ENCODE data around the gene CCR7. TPM values are rescaled to one million over a fixed set of nuclear protein-coding genes. Genes with fewer than 3 reads are reported as not detected.

The CCR7 gene
- total and polyA plus RNA-seq, 2 experiments from 2014 or later = not detected

- TF ChIP-seq CTCF (IDR thresholded peaks at IDR 0.05; ENCODE audit: low read depth, low read length) = no peak
- Histone ChIP-seq H3K27me3 (no peaks in the 10 kb centered on the region), H3K36me3 (no peaks in the 10 kb centered on the region), H3K9me3 (ENCODE audit: low read depth) (no peaks in the 10 kb centered on the region), H3K27ac (peak overlapping the region; percentile 96), H3K4me3 (no peak overlapping the region), H3K4me1 (ENCODE audit: low read depth) (peaks cover 30% of the 10 kb centered on the region)
- DNase-seq (ENCODE audit: low read depth in 1 of 2, low spot score in 1 of 2) = no peak
These were observed 31.4 kb downstream of the CCR7 start for GRCh38 chr17:40533896-40534295.

DNA sequence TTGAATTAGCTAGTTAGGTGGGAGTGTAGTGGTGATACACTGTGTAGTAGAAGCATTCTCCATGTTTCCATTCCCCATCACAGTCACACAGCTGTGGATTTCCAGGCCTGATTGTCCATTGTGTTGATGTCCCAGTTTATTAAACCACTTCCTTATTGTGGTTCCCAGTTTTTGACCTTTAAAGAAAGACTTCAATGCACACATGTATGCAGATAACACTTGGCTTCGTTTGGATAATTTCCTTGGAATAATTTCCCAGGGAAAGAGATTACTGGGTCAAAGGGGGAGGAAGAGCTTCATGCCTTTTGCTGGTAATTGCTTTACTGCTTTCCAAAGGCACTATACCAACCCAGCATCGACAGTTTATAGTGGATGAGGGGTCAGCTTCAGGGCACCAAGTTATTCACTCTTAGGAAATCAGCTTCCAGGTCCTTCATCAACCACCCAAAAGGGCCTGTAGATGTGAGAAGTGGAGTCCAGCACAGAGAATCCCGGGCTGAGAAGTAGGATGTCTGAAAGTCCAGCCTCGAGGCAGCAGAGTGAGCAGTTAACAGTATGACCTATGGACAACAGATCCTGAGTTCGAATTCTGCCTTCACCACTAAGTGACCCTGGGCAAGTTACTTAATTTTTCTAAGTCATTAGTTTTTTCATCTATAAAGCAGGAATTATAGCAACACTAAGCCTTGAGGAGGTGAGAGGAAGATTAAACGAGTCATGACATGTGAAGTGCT, 32.6 kb downstream of the CCR7 start:
- H3K27me3 ChIP-seq = no peaks in the 10 kb centered on the region
- H3K27ac ChIP-seq = no peak overlapping the region
- H3K4me1 ChIP-seq (ENCODE audit: low read depth) = peaks cover 30% of the 10 kb centered on the region
- H3K36me3 ChIP-seq = no peaks in the 10 kb centered on the region
- peak in 1 of 2 donors; percentile 81 for DNase-seq (ENCODE audit: low read depth in 1 of 2, low spot score in 1 of 2)
- TF ChIP-seq CTCF (IDR thresholded peaks at IDR 0.05; ENCODE audit: low read depth, low read length) = no peak
- H3K9me3 ChIP-seq (ENCODE audit: low read depth) = no peaks in the 10 kb centered on the region
- H3K4me3 ChIP-seq = no peak overlapping the region

DNA sequence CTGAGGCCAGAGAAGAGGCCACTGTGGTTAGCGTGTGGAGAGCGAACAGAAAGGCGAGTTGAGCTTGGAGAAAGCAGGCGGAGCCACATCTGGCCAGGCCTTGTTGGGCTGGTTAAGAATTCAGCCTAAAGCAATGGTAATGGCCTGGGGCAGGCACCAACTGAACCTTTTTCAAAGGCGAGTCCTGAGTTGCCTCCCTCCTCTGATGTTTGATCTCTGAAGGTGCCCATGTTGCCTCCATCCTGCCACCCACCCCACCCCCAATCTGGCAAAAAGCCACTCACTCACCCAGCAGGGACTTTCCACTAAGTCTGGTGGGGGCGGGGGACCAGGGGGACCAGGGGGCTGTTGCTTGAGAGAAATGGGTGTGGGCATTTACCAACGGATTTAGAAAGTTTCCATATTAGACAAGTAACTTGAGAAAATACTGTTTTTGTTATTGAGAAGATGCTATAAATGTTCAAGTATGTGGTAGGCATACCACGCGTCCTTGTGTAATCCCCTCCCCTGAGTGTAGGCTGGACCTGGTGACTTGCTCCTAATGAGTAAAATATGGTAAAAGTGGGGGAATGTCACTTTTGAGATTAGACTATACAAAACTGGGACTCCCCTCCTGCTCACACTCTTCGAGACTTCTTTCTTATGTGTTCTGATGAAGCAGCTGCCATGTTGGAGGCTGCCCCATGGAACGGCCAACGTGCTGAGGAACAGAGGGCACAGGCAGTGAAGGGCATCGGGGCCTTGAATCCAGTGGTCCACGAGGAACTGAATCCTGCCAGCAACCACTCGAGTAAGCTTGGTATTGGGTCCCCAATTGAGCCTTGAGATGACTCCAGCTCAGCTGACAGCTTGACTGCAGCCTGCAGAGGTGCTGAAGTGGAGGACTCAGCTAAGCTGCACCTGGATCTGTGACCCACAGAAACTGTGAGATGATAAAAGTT, 34.0 kb downstream of the CCR7 start:
- no peaks in the 10 kb centered on the region for H3K9me3 ChIP-seq (ENCODE audit: low read depth)
- no peak for TF ChIP-seq CTCF (IDR thresholded peaks at IDR 0.05; ENCODE audit: low read depth, low read length)
- no peak overlapping the region for H3K4me3 ChIP-seq
- DNase-seq (ENCODE audit: low read depth in 1 of 2, low spot score in 1 of 2) = no peak
- H3K27ac ChIP-seq = no peak overlapping the region
- peaks cover 22% of the 10 kb centered on the region for H3K4me1 ChIP-seq (ENCODE audit: low read depth)
- H3K36me3 ChIP-seq = no peaks in the 10 kb centered on the region
- H3K27me3 ChIP-seq = no peaks in the 10 kb centered on the region

GRCh38 chr17:40530531-40530994, 34.7 kb downstream of the CCR7 start:
- H3K9me3 ChIP-seq (ENCODE audit: low read depth) = no peaks in the 10 kb centered on the region
- H3K4me1 ChIP-seq (ENCODE audit: low read depth) = peaks cover 15% of the 10 kb centered on the region
- H3K36me3 ChIP-seq = no peaks in the 10 kb centered on the region
- no peaks in the 10 kb centered on the region for H3K27me3 ChIP-seq
- H3K4me3 ChIP-seq = no peak overlapping the region
- DNase-seq (ENCODE audit: low read depth in 1 of 2, low spot score in 1 of 2) = no peak
- H3K27ac ChIP-seq = no peak overlapping the region
- TF ChIP-seq CTCF (IDR thresholded peaks at IDR 0.05; ENCODE audit: low read depth, low read length) = no peak

DNA sequence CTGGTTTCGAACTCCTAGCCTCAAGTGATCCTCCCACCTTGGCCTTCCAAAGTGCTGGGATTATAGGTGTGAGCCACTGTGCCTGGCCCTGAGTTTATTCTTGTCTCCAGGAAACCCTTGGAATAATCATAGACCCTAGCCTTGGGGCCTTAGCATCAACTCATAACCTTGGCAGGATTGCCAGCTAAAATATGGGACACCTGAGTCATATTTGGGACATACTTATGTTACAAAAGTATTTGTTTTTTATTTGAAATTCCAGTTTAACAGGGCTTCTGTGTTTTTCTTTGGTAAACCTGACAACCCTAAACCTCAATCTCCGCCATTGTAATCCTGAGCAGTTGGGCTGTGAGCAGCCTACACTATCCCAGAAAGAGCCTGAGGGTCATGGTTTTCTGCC, 35.3 kb downstream of the CCR7 start:
- H3K9me3 ChIP-seq (ENCODE audit: low read depth) = no peaks in the 10 kb centered on the region
- no peak overlapping the region for H3K4me3 ChIP-seq
- no peak overlapping the region for H3K27ac ChIP-seq
- no peak for TF ChIP-seq CTCF (IDR thresholded peaks at IDR 0.05; ENCODE audit: low read depth, low read length)
- no peaks in the 10 kb centered on the region for H3K27me3 ChIP-seq
- H3K4me1 ChIP-seq (ENCODE audit: low read depth) = peaks cover 11% of the 10 kb centered on the region
- no peaks in the 10 kb centered on the region for H3K36me3 ChIP-seq
- DNase-seq (ENCODE audit: low read depth in 1 of 2, low spot score in 1 of 2) = no peak
